GM12878 (cell line): Measurements from ENCODE around the gene A3GALT2. TPM values are rescaled to one million over a fixed set of nuclear protein-coding genes. Genes with fewer than 3 reads are reported as not detected.

Experiments used
- ATAC-seq: fragments of 200-7000 bp; cut with Tn5 transposase; 3 replicates; pipeline ENCODE4 v1.9.1; 2020; ENCODE audit warnings: mild to moderate bottlenecking, moderate library complexity
- BruUV-seq: library from RNA; stranded (reverse); fragments of 400-500 nt; replicated peaks from 2 replicates; lab custom pipeline; 2021; lab: Mats Ljungman, UMichigan
- CTCF ChIA-PET: fragments of 300-600 bp; sonication (Branson Sonifier 250); formaldehyde crosslinking; extraction: SDS; loops from one replicate; lab custom pipeline; 2021; ENCODE audit warnings: inconsistent platforms; lab: Yijun Ruan, JAX
- POLR2A ChIA-PET: fragments of 350-600 bp; formaldehyde crosslinking; extraction: SDS; loops from one replicate; lab custom pipeline; 2021; ENCODE audit warnings: inconsistent platforms; lab: Charles Lee
- RAD21 ChIA-PET: fragments of 300-600 bp; sonication (Branson Sonifier 250); formaldehyde crosslinking; loops from one replicate; lab custom pipeline; 2023; ENCODE audit warnings: antibody characterized with exemption; ENCODE audit not compliant: unreplicated experiment; lab: Charles Lee
- SMC1A ChIA-PET: fragments of 300-600 bp; sonication (Branson Sonifier 250); formaldehyde crosslinking; loops from one replicate; lab custom pipeline; 2023; ENCODE audit not compliant: unreplicated experiment, uncharacterized antibody; lab: Charles Lee
- DNase-seq: peaks from one replicate; pipeline ENCODE4 v3.0.0-alpha.2; 2011; ENCODE audit warnings: low read depth, low spot score
- FAIRE-seq: peaks from 3 replicates; lab custom pipeline; 2011; peaks lifted over from hg19 to GRCh38; lab: Jason Lieb, UNC
- H2AFZ ChIP-seq: 2 replicates; pipeline ENCODE4 v1.6.0; 2011; ENCODE audit warnings: low read depth, low read length, control low read depth; ENCODE audit not compliant: control insufficient read depth
- H3K27ac ChIP-seq: 2 replicates; pipeline ENCODE4 v1.5.1; 2011; ENCODE audit warnings: control low read depth; ENCODE audit not compliant: control insufficient read depth, insufficient read depth
- H3K27me3 ChIP-seq, 2 experiments: replicated peaks in 1 of 2; 2 replicates each; pipeline versions ENCODE4 v1.6.0 to v1.6.1; 2011; ENCODE audit warnings: low read length in 1 of 2; ENCODE audit not compliant: control insufficient read depth in 2 of 2, insufficient read depth in 2 of 2
- H3K36me3 ChIP-seq, 2 experiments: 2 replicates each; pipeline ENCODE4 v1.5.1; 2011; ENCODE audit warnings: low read length in 1 of 2; ENCODE audit not compliant: control insufficient read depth in 2 of 2, insufficient read depth in 2 of 2
- H3K4me1 ChIP-seq: 2 replicates; pipeline ENCODE4 v1.6.1; 2011; ENCODE audit warnings: mild to moderate bottlenecking, low read length, moderate library complexity, mixed read lengths; ENCODE audit not compliant: control insufficient read depth, insufficient read depth
- H3K4me2 ChIP-seq: 2 replicates; pipeline ENCODE4 v1.6.0; 2011; ENCODE audit warnings: control low read depth; ENCODE audit not compliant: control insufficient read depth, insufficient read depth
- H3K4me3 ChIP-seq: fragments of 200-600 bp; sonication (generic); 2 replicates; pipeline ENCODE4 v1.5.1; 2016
- H3K79me2 ChIP-seq: 2 replicates; pipeline ENCODE4 v1.6.0; 2011; ENCODE audit warnings: low read length; ENCODE audit not compliant: control insufficient read depth, insufficient read depth
- H3K9ac ChIP-seq: 2 replicates; pipeline ENCODE4 v1.8.0; 2011; ENCODE audit warnings: low read length, control low read depth, mixed read lengths; ENCODE audit not compliant: control insufficient read depth, insufficient read depth
- H3K9me3 ChIP-seq: replicated peaks from 3 replicates; pipeline ENCODE4 v1.5.1; 2011; ENCODE audit warnings: mild to moderate bottlenecking, low read length; ENCODE audit not compliant: control insufficient read depth, insufficient read depth
- H4K20me1 ChIP-seq: 2 replicates; pipeline ENCODE4 v1.6.0; 2011; ENCODE audit not compliant: control insufficient read depth, insufficient read depth
- CBFB ChIP-seq: IDR thresholded peaks from 2 replicates; pipeline ENCODE4 v1.6.1; 2016; ENCODE audit warnings: antibody characterized with exemption, low read depth
- EED ChIP-seq: sonication (generic); IDR thresholded peaks from 2 replicates; pipeline ENCODE4 v1.6.1; 2016; ENCODE audit warnings: antibody characterized with exemption, low read depth
- ESRRA ChIP-seq: IDR thresholded peaks from 2 replicates; pipeline ENCODE4 v1.6.1; 2012; ENCODE audit warnings: mild to moderate bottlenecking, low read length, improper control_type of control experiment
- FOXK2 ChIP-seq: fragments of 450-650 bp; IDR thresholded peaks from 2 replicates; pipeline ENCODE4 v1.6.1; 2017; ENCODE audit warnings: mild to moderate bottlenecking, moderate library complexity
- GATAD2B ChIP-seq: fragments of 450-650 bp; conservative IDR thresholded peaks from 2 replicates; pipeline ENCODE4 v1.6.1; 2017; ENCODE audit warnings: low read depth, mild to moderate bottlenecking, moderate library complexity
- IKZF2 ChIP-seq, 2 experiments: fragments of 450-650 bp; IDR thresholded peaks; 2 replicates each; pipeline ENCODE4 v1.6.1; 2017; ENCODE audit warnings: mild to moderate bottlenecking in 2 of 2, moderate library complexity in 2 of 2
- LARP7 ChIP-seq: fragments of 450-650 bp; IDR thresholded peaks from 2 replicates; pipeline ENCODE4 v1.6.1; 2017; ENCODE audit warnings: mild to moderate bottlenecking
- NR2C1 ChIP-seq: fragments of 450-650 bp; IDR thresholded peaks from 2 replicates; pipeline ENCODE4 v1.6.1; 2017; ENCODE audit warnings: antibody characterized with exemption, mild to moderate bottlenecking, moderate library complexity
- RB1 ChIP-seq: fragments of 450-650 bp; formaldehyde crosslinking; IDR thresholded peaks from 2 replicates; pipeline ENCODE4 v1.6.1; 2017; ENCODE audit warnings: mild to moderate bottlenecking, borderline replicate concordance
- RCOR1 ChIP-seq: conservative IDR thresholded peaks from 2 replicates; pipeline ENCODE4 v1.6.1; 2012; ENCODE audit warnings: low read depth, low read length, improper control_type of control experiment
- SIX5 ChIP-seq: IDR thresholded peaks from 2 replicates; pipeline ENCODE4 v1.6.1; 2011; ENCODE audit warnings: mild to moderate bottlenecking, low read depth, low read length, moderate library complexity; ENCODE audit not compliant: severe bottlenecking
- SREBF2 ChIP-seq: IDR thresholded peaks from 2 replicates; pipeline ENCODE4 v1.6.1; 2012; ENCODE audit warnings: mild to moderate bottlenecking, low read length
- ZNF217 ChIP-seq: fragments of 450-650 bp; IDR thresholded peaks from 2 replicates; pipeline ENCODE4 v1.6.1; 2017; ENCODE audit warnings: antibody characterized with exemption, mild to moderate bottlenecking
- WGBS: methylation state at CpG from one replicate; pipeline ENCODE4 v1.1.6; 2016; ENCODE audit warnings: low lambda C conversion rate; ENCODE audit not compliant: insufficient replicate concordance, insufficient coverage; ENCODE audit errors: missing lambda C conversion rate; 5-methylcytosine and 5-hydroxymethylcytosine counted together
- in situ Hi-C: fragments of 300-500 bp; cut with MboI; formaldehyde crosslinking; loops from 9 replicates; pipeline ENCODE4 v1.14.3; 2018; ENCODE audit warnings: mixed read lengths
- intact Hi-C: fragments of 100-400 bp; cut with micrococcal nuclease; formaldehyde crosslinking; loops from one replicate; pipeline ENCODE4 v1.14.2; 2022; ENCODE audit not compliant: unreplicated experiment
- polyA plus RNA-seq, 11 experiments: library from polyadenylated mRNA; depleted of rRNA in 4 of 11; unstranded in 6 of 11; stranded (reverse) in 5 of 11; fragments of >200 nt; fragmentation: Nextera tagmentation in 4 of 11; fragmentation: Illumina TruSeq in 1 of 11; extraction: Ambion mirVana in 4 of 11; extraction: Trizol in 1 of 11; gene quantifications; 1 replicate in 1 of 11; 2 replicates in 10 of 11; pipeline versions ENCODE4 v1.2.1 to v1.2.3, GENCODE V29; 2011 to 2016; ENCODE audit warnings: inconsistent platforms in 2 of 11, missing spikeins in 2 of 11, low read depth in 1 of 11
- total RNA-seq, 4 experiments: library from RNA; depleted of rRNA in 3 of 4; stranded (reverse); fragments of >200 nt in 3 of 4; fragmentation: Illumina TruSeq in 1 of 4; extraction: Trizol in 1 of 4; gene quantifications; 2 replicates each; pipeline versions ENCODE4 v1.2.1 to v1.2.3, GENCODE V29; 2013 to 2021
- TF ChIP-seq, protein P1 (sequence below): fragments of 450-650 bp; IDR thresholded peaks from 2 replicates; pipeline ENCODE4 v1.6.1; 2017; ENCODE audit warnings: mild to moderate bottlenecking, low read depth, inconsistent platforms; ENCODE audit not compliant: poor library complexity, severe bottlenecking
- TF ChIP-seq, protein P2 (sequence below): IDR thresholded peaks from 2 replicates; pipeline ENCODE4 v1.6.1; 2012; ENCODE audit warnings: low read length, inconsistent platforms
- TF ChIP-seq, protein P3 (sequence below): IDR thresholded peaks from 2 replicates; pipeline ENCODE4 v1.6.1; 2012; ENCODE audit warnings: low read depth, low read length, improper control_type of control experiment

The A3GALT2 gene
- total and polyA plus RNA-seq, 10 of the 15 experiments (the other 5 are each of a cell fraction or from before 2014, with no cell fraction given) = not detected

DNA sequence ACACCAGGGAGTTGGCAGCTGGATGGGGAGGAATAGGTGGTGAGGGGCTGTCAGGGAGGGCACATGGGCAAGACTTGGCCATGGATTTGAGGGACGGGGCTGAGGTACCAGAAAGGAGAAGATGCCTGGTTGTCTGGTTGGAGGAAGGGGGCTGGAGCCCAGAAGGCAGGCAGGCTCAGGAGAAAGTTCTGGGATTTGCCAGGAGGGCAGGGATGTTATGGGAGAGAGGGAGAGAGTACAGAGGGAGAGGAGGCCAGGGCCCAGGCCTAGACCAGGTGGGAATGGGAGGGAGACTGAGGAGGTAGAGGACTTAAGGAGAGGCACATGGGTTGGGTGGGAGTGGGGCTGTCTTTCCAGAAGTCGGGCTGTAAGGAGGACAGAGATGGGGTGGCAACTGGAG lies 4.3 kb downstream of the A3GALT2 start:
- BruUV-seq = no TSS peak
- FAIRE-seq = no peak
- in situ Hi-C loops = no loop called here

More for the DNA sequence above, 4.3 kb downstream of the A3GALT2 start:
- ChIA-PET SMC1A (no interaction called here), RAD21 (no interaction called here), POLR2A (no interaction called here), CTCF (interaction anchor here (0.7 to 0.9 kb wide), 2 partner anchors 20 to 21 kb away, joined by 3 read pairs; no protein-coding TSS in a partner anchor)
- no peaks in the 10 kb centered on the region for H3K79me2 ChIP-seq
- no peak overlapping the region for H3K4me2 ChIP-seq
- intact Hi-C loops = no loop called here
- no peak for ATAC-seq
- no peaks in the 10 kb centered on the region for H4K20me1 ChIP-seq
- no peak overlapping the region for H3K4me3 ChIP-seq
- no peak overlapping the region for H2AFZ ChIP-seq
- no peak overlapping the region for H3K27ac ChIP-seq
- no peaks in the 10 kb centered on the region for H3K36me3 ChIP-seq
- WGBS = 5% methylated on average over 2 of the region's 2 CpGs
- no peak for DNase-seq
- H3K4me1 ChIP-seq = no peaks in the 10 kb centered on the region
- no peak for TF ChIP-seq LARP7
- TF ChIP-seq ESRRA = no peak
- no peak for TF ChIP-seq FOXK2
- no peak for TF ChIP-seq IKZF2 (IDR thresholded peaks at IDR 0.05)
- TF ChIP-seq SIX5 = no peak
- no peak for TF ChIP-seq NR2C1
- no peak for TF ChIP-seq ZNF217
- no peak for TF ChIP-seq RB1
- no peak for TF ChIP-seq CBFB
- TF ChIP-seq, protein P1, sequence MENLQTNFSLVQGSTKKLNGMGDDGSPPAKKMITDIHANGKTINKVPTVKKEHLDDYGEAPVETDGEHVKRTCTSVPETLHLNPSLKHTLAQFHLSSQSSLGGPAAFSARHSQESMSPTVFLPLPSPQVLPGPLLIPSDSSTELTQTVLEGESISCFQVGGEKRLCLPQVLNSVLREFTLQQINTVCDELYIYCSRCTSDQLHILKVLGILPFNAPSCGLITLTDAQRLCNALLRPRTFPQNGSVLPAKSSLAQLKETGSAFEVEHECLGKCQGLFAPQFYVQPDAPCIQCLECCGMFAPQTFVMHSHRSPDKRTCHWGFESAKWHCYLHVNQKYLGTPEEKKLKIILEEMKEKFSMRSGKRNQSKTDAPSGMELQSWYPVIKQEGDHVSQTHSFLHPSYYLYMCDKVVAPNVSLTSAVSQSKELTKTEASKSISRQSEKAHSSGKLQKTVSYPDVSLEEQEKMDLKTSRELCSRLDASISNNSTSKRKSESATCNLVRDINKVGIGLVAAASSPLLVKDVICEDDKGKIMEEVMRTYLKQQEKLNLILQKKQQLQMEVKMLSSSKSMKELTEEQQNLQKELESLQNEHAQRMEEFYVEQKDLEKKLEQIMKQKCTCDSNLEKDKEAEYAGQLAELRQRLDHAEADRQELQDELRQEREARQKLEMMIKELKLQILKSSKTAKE = no peak
- TF ChIP-seq EED = no peak
- TF ChIP-seq SREBF2 = no peak
- TF ChIP-seq, protein P2, sequence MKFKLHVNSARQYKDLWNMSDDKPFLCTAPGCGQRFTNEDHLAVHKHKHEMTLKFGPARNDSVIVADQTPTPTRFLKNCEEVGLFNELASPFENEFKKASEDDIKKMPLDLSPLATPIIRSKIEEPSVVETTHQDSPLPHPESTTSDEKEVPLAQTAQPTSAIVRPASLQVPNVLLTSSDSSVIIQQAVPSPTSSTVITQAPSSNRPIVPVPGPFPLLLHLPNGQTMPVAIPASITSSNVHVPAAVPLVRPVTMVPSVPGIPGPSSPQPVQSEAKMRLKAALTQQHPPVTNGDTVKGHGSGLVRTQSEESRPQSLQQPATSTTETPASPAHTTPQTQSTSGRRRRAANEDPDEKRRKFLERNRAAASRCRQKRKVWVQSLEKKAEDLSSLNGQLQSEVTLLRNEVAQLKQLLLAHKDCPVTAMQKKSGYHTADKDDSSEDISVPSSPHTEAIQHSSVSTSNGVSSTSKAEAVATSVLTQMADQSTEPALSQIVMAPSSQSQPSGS = no peak
- TF ChIP-seq GATAD2B = no peak
- TF ChIP-seq, protein P3, sequence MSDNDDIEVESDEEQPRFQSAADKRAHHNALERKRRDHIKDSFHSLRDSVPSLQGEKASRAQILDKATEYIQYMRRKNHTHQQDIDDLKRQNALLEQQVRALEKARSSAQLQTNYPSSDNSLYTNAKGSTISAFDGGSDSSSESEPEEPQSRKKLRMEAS = no peak
- TF ChIP-seq RCOR1 = no peak
- no peak overlapping the region for H3K9ac ChIP-seq
- no peaks in the 10 kb centered on the region; a peak in 2 of 4 replicates for H3K27me3 ChIP-seq
- no peaks in the 10 kb centered on the region for H3K9me3 ChIP-seq
